Loucy (cell line): ENCODE measurements around the gene NPC1L1.
A peak's percentile ranks its signal among the peaks of the same experiment; 100 is the strongest.

ENCODE experiments used
- H2AFZ ChIP-seq: fragments of 200-600 bp; sonication (generic); 2 replicates; pipeline ENCODE4 v1.6.0; 2016; ENCODE audit warnings: antibody characterized with exemption, mild to moderate bottlenecking, low read length, moderate library complexity
- H3F3A ChIP-seq: fragments of 200-600 bp; 2 replicates; pipeline ENCODE4 v1.6.0; 2016; ENCODE audit warnings: antibody characterized with exemption, low read depth, mild to moderate bottlenecking
- H3K27me3 ChIP-seq: fragments of 200-600 bp; sonication (generic); 2 replicates; pipeline ENCODE4 v1.6.1; 2014; ENCODE audit warnings: low read length, mild to moderate bottlenecking; ENCODE audit not compliant: insufficient read depth, poor library complexity, severe bottlenecking
- H3K36me3 ChIP-seq: fragments of 200-600 bp; sonication (generic); 2 replicates; pipeline ENCODE4 v1.6.1; 2016; ENCODE audit warnings: low read length; ENCODE audit not compliant: insufficient read depth
- H3K4me1 ChIP-seq: fragments of 200-600 bp; sonication (generic); 2 replicates; pipeline ENCODE4 v1.5.1; 2014; ENCODE audit warnings: low read length, mild to moderate bottlenecking; ENCODE audit not compliant: insufficient read depth, poor library complexity, severe bottlenecking
- H3K4me2 ChIP-seq: fragments of 200-600 bp; sonication (generic); 2 replicates; pipeline ENCODE4 v1.6.0; 2014; ENCODE audit warnings: antibody characterized with exemption, low read length, low read depth, mild to moderate bottlenecking; ENCODE audit not compliant: poor library complexity, severe bottlenecking
- H3K4me3 ChIP-seq: fragments of 200-600 bp; sonication (generic); 2 replicates; pipeline ENCODE4 v1.5.1; 2014; ENCODE audit warnings: low read length, mild to moderate bottlenecking, mixed read lengths; ENCODE audit not compliant: poor library complexity, severe bottlenecking
- H3K79me2 ChIP-seq: fragments of 200-600 bp; sonication (generic); 2 replicates; pipeline ENCODE4 v1.6.1; 2014; ENCODE audit warnings: low read length; ENCODE audit not compliant: insufficient read depth
- H3K9ac ChIP-seq: fragments of 200-600 bp; sonication (generic); 2 replicates; pipeline ENCODE4 v1.6.0; 2014; ENCODE audit warnings: mild to moderate bottlenecking, low read depth, low read length, moderate library complexity; ENCODE audit not compliant: poor library complexity, severe bottlenecking
- H3K9me2 ChIP-seq: fragments of 200-600 bp; sonication (generic); replicated peaks from 2 replicates; pipeline ENCODE4 v1.6.1; 2016; ENCODE audit warnings: low read depth, low read length, mixed read lengths
- H3K9me3 ChIP-seq: fragments of 200-600 bp; sonication (generic); 2 replicates; pipeline ENCODE4 v1.6.1; 2014; ENCODE audit warnings: mild to moderate bottlenecking, antibody characterized with exemption, low read length, low read depth; ENCODE audit not compliant: insufficient read depth
- H4K20me1 ChIP-seq: fragments of 200-600 bp; sonication (generic); 2 replicates; pipeline ENCODE4 v1.6.0; 2014; ENCODE audit warnings: antibody characterized with exemption, low read length, mild to moderate bottlenecking; ENCODE audit not compliant: insufficient read depth, poor library complexity, severe bottlenecking
- CTCF ChIP-seq: fragments of 200-600 bp; sonication (generic); conservative IDR thresholded peaks from 2 replicates; pipeline ENCODE4 v1.5.1; 2014; ENCODE audit warnings: mild to moderate bottlenecking, antibody characterized with exemption, low read length
- EZH2phosphoT487 ChIP-seq: fragments of 200-600 bp; IDR thresholded peaks from 2 replicates; pipeline ENCODE4 v1.6.1; 2018; ENCODE audit warnings: antibody characterized with exemption, mild to moderate bottlenecking, moderate library complexity, borderline replicate concordance

The NPC1L1 gene

GRCh38 chr7:44573464-44574286, 32.5 kb upstream of the NPC1L1 start, which contains the start of gene DDX56:
Gene DDX56 (minus strand): TSS chr7:44573908. CDS start chr7:44573895, 13 bp downstream.
- Histone ChIP-seq H3K36me3 (peaks cover 40% of the 10 kb centered on the region; the same call in 1 of the 2 replicates), H3K9ac (peak within 1 kb of the TSS; percentile 94), H3K27me3 (no peaks in the 10 kb centered on the region), H3K4me3 (peak within 1 kb of the TSS; percentile 93), H3K4me1 (peaks cover 19% of the 10 kb centered on the region), H3K4me2 (peak within 1 kb of the TSS; percentile 91), H4K20me1 (peaks cover 22% of the 10 kb centered on the region), H3K79me2 (peaks cover 47% of the 10 kb centered on the region), H3F3A (no peaks in the 10 kb centered on the region), H3K9me2 (no peaks in the 10 kb centered on the region), H3K9me3 (no peaks in the 10 kb centered on the region), H2AFZ (peak within 1 kb of the TSS; percentile 72)
- no peak for TF ChIP-seq CTCF
- no peak for TF ChIP-seq EZH2phosphoT487

GRCh38 chr7:44572771-44573170, 31.6 kb upstream of the NPC1L1 start:
- peaks cover 44% of the 10 kb centered on the region; the same call in 1 of the 2 replicates for H3K36me3 ChIP-seq
- H3K9me3 ChIP-seq: no peaks in the 10 kb centered on the region
- peak overlapping the region; percentile 94 for H3K9ac ChIP-seq
- H3K27me3 ChIP-seq: no peaks in the 10 kb centered on the region
- H3F3A ChIP-seq: no peaks in the 10 kb centered on the region
- TF ChIP-seq CTCF: no peak
- TF ChIP-seq EZH2phosphoT487: no peak
- peak overlapping the region; percentile 93 for H3K4me3 ChIP-seq
- H2AFZ ChIP-seq: no peak overlapping the region
- peaks cover 23% of the 10 kb centered on the region for H4K20me1 ChIP-seq
- H3K4me1 ChIP-seq: peaks cover 19% of the 10 kb centered on the region
- no peaks in the 10 kb centered on the region for H3K9me2 ChIP-seq
- peak overlapping the region; percentile 91 for H3K4me2 ChIP-seq
- H3K79me2 ChIP-seq: peaks cover 47% of the 10 kb centered on the region

- Histone ChIP-seq H3K4me3 (no peak overlapping the region), H3K4me2 (no peak overlapping the region), H3K27me3 (no peaks in the 10 kb centered on the region), H3K4me1 (peaks cover 19% of the 10 kb centered on the region), H3F3A (no peaks in the 10 kb centered on the region), H3K36me3 (peaks cover 56% of the 10 kb centered on the region; the same call in 1 of the 2 replicates), H3K9me2 (no peaks in the 10 kb centered on the region), H4K20me1 (peaks cover 24% of the 10 kb centered on the region), H3K9ac (no peak overlapping the region), H3K9me3 (no peaks in the 10 kb centered on the region), H2AFZ (no peak overlapping the region), H3K79me2 (peaks cover 44% of the 10 kb centered on the region)
- no peak for TF ChIP-seq EZH2phosphoT487
- no peak for TF ChIP-seq CTCF
Measured at GRCh38 chr7:44569959-44570358, 28.8 kb upstream of the NPC1L1 start.
